B cell (primary cell): ENCODE data around the gene REPS2. TPM values are rescaled to one million over a fixed set of nuclear protein-coding genes. Genes with fewer than 3 reads are reported as not detected.

Source experiments
- ATAC-seq: fragments of 200-7000 bp; cut with Tn5 transposase; one replicate; pipeline ENCODE4 v1.10.0; 2021; ENCODE audit warnings: low read depth, mild to moderate bottlenecking, moderate number of reproducible peaks, moderate library complexity
- CTCF ChIA-PET: fragments of 350-600 bp; sonication (Branson Sonifier 250); formaldehyde crosslinking; loops from one replicate; lab custom pipeline; 2021; ENCODE audit warnings: antibody characterized with exemption, inconsistent platforms; lab: Charles Lee
- POLR2A ChIA-PET: fragments of 350-600 bp; sonication (Branson Sonifier 250); formaldehyde crosslinking; loops from one replicate; lab custom pipeline; 2021; ENCODE audit warnings: antibody characterized with exemption; lab: Charles Lee
- DNase-seq: peaks from one replicate; pipeline ENCODE4 v3.0.0; 2013
- H2AFZ ChIP-seq: 2 replicates; pipeline ENCODE4 v1.6.1; 2012; ENCODE audit warnings: mild to moderate bottlenecking, low read depth, low read length; ENCODE audit not compliant: insufficient read depth, poor library complexity, severe bottlenecking
- H3K27ac ChIP-seq, 2 donors: 1 replicate in 1 of 2; 2 replicates in 1 of 2; pipeline ENCODE4 v1.5.1; 2012 to 2013; ENCODE audit warnings: low read length in 2 of 2, mild to moderate bottlenecking in 2 of 2, moderate library complexity in 1 of 2
- H3K27me3 ChIP-seq, 4 experiments: fragments of 200-600 bp in 1 of 4; sonication (generic) in 1 of 4; replicated peaks in 1 of 4; 1 replicate in 2 of 4; 2 replicates in 2 of 4; pipeline versions ENCODE4 v1.6.1 to v1.7.0; 2013 to 2016; ENCODE audit warnings: low read length in 3 of 4, mild to moderate bottlenecking in 2 of 4, mixed read lengths in 1 of 4, moderate library complexity in 1 of 4; ENCODE audit not compliant: insufficient read depth in 4 of 4, control insufficient read depth in 3 of 4; ENCODE audit errors: control extremely low read depth in 1 of 4
- H3K36me3 ChIP-seq, 2 experiments: replicated peaks in 1 of 2; 1 replicate in 1 of 2; 2 replicates in 1 of 2; pipeline versions ENCODE4 v1.6.1 to v1.7.1; 2013; ENCODE audit warnings: low read length in 1 of 2; ENCODE audit not compliant: insufficient read depth in 2 of 2, control insufficient read depth in 1 of 2; ENCODE audit errors: control extremely low read depth in 1 of 2, extremely low read depth in 1 of 2
- H3K4me1 ChIP-seq, 2 donors: fragments of 200-600 bp in 1 of 2; sonication (generic) in 1 of 2; 1 replicate in 1 of 2; 2 replicates in 1 of 2; pipeline versions ENCODE4 v1.5.1 to v1.6.1; 2013 to 2017; ENCODE audit warnings: low read length in 2 of 2; ENCODE audit not compliant: control insufficient read depth in 2 of 2, insufficient read depth in 2 of 2
- H3K4me2 ChIP-seq: replicated peaks from 2 replicates; pipeline ENCODE3; 2012; ENCODE audit warnings: mild to moderate bottlenecking, low read depth, low read length; ENCODE audit not compliant: poor library complexity, severe bottlenecking
- H3K4me3 ChIP-seq, 5 experiments: fragments of 200-600 bp in 1 of 5; sonication (generic) in 1 of 5; 1 replicate in 3 of 5; 2 replicates in 2 of 5; pipeline versions ENCODE4 v1.5.1 to v1.7.0; 2011 to 2016; ENCODE audit warnings: low read length in 4 of 5, mild to moderate bottlenecking in 4 of 5, low read depth in 2 of 5, control low read depth in 1 of 5, moderate library complexity in 1 of 5; ENCODE audit not compliant: insufficient read depth in 1 of 5; ENCODE audit errors: control extremely low read depth in 1 of 5, extremely low read depth in 1 of 5
- H3K79me2 ChIP-seq: fragments of 200-600 bp; sonication (generic); one replicate; pipeline ENCODE4 v1.6.0; 2016; ENCODE audit warnings: low read length; ENCODE audit not compliant: control insufficient read depth, insufficient read depth
- H3K9ac ChIP-seq: fragments of 200-600 bp; sonication (generic); 2 replicates; pipeline ENCODE4 v1.6.1; 2017; ENCODE audit warnings: mild to moderate bottlenecking, low read length, moderate library complexity
- H3K9me3 ChIP-seq, 3 donors: one replicate each; pipeline versions ENCODE4 v1.6.1 to v1.7.1; 2013; ENCODE audit warnings: low read length in 2 of 3; ENCODE audit not compliant: control insufficient read depth in 2 of 3, insufficient read depth in 1 of 3; ENCODE audit errors: control extremely low read depth in 1 of 3
- H4K20me1 ChIP-seq: 2 replicates; pipeline ENCODE4 v1.6.0; 2012; ENCODE audit warnings: mild to moderate bottlenecking, low read length; ENCODE audit not compliant: insufficient read depth, control insufficient read depth, poor library complexity, severe bottlenecking
- H3K27ac Mint-ChIP-seq: one replicate; pipeline ENCODE4 v1.8.0; 2021; ENCODE audit warnings: mixed read lengths
- H3K27me3 Mint-ChIP-seq: one replicate; pipeline ENCODE4 v1.8.0; 2021; ENCODE audit warnings: mixed read lengths
- H3K4me1 Mint-ChIP-seq: one replicate; pipeline ENCODE4 v1.8.0; 2021; ENCODE audit warnings: mixed read lengths
- H3K4me3 Mint-ChIP-seq: one replicate; pipeline ENCODE4 v1.8.0; 2021; ENCODE audit warnings: mixed read lengths
- H3K9me3 Mint-ChIP-seq: one replicate; pipeline ENCODE4 v1.8.0; 2022; ENCODE audit warnings: mixed read lengths; ENCODE audit not compliant: insufficient read depth
- CTCF ChIP-seq: fragments of 200-600 bp; IDR thresholded peaks from one replicate; pipeline ENCODE4 v1.8.0; 2022; ENCODE audit warnings: antibody characterized with exemption, mild to moderate bottlenecking
- EZH2 ChIP-seq: IDR thresholded peaks from 2 replicates; pipeline ENCODE4 v1.6.1; 2012; ENCODE audit warnings: borderline replicate concordance, low read depth, mild to moderate bottlenecking, moderate library complexity, low read length; ENCODE audit not compliant: insufficient read depth, poor library complexity, severe bottlenecking
- WGBS: methylation state at CpG from one replicate; pipeline ENCODE4 v1.1.5; 2013; ENCODE audit warnings: missing lambda C conversion rate; ENCODE audit not compliant: insufficient coverage; 5-methylcytosine and 5-hydroxymethylcytosine counted together
- intact Hi-C: fragments of 100-400 bp; cut with micrococcal nuclease; formaldehyde crosslinking; loops from one replicate; pipeline ENCODE4 v1.10.0; 2022
- polyA plus RNA-seq: library from polyadenylated mRNA; depleted of rRNA; stranded (reverse); fragments of >200 nt; gene quantifications from 2 replicates; pipeline ENCODE4 v1.2.3, GENCODE V29; 2012
- total RNA-seq, 2 donors: library from RNA; stranded (reverse); fragments of 120-200 nt in 1 of 2; gene quantifications; 1 replicate in 1 of 2; 2 replicates in 1 of 2; pipeline versions ENCODE4 v1.2.3 to v1.2.4, GENCODE V29; 2013 to 2022

The REPS2 gene
- total and polyA plus RNA-seq, 2 donors (not counting 1 experiment from before 2014, with no cell fraction given) = 1.1 to 4.9 TPM

GRCh38 chrX:17164941-17165340 lies 218.5 kb downstream of the REPS2 start:
- Mint-ChIP-seq H3K27me3 (no peaks in the 10 kb centered on the region), H3K27ac (no peak overlapping the region), H3K9me3 (peaks cover 15% of the 10 kb centered on the region), H3K4me1 (no peaks in the 10 kb centered on the region), H3K4me3 (no peak overlapping the region)
- H3K36me3 ChIP-seq = no peaks in the 10 kb centered on the region
- no peak overlapping the region for H3K9ac ChIP-seq
- H3K9me3 ChIP-seq = peaks cover 0 to 7% (median 0%) of the 10 kb centered on the region in 3 donors
- no peak overlapping the region for H3K27ac ChIP-seq
- DNase-seq (no peak), ATAC-seq (no peak)
- WGBS = 100% methylated on average over 1 of the region's 1 CpG
- H3K4me1 ChIP-seq = no peaks in the 10 kb centered on the region
- no peaks in the 10 kb centered on the region for H4K20me1 ChIP-seq
- POLR2A ChIA-PET = no interaction called here
- no peaks in the 10 kb centered on the region for H3K27me3 ChIP-seq
- no peak for TF ChIP-seq CTCF
- no peak for TF ChIP-seq EZH2
- H3K4me3 ChIP-seq = no peak overlapping the region
- H2AFZ ChIP-seq = no peak overlapping the region
- no peaks in the 10 kb centered on the region for H3K79me2 ChIP-seq
- CTCF ChIA-PET = no interaction called here
- intact Hi-C loops = no loop called here
- H3K4me2 ChIP-seq = no peak overlapping the region

GRCh38 chrX:17167915-17168314 lies 221.5 kb downstream of the REPS2 start:
- H3K4me1 Mint-ChIP-seq = no peaks in the 10 kb centered on the region
- peaks cover 8% of the 10 kb centered on the region for H3K9me3 Mint-ChIP-seq
- Histone ChIP-seq H3K27ac (no peak overlapping the region), H3K4me3 (no peak overlapping the region), H3K9me3 (peaks cover 0 to 4% (median 3%) of the 10 kb centered on the region in 3 donors), H3K4me2 (no peak overlapping the region), H4K20me1 (no peaks in the 10 kb centered on the region), H3K9ac (no peak overlapping the region), H2AFZ (no peak overlapping the region), H3K36me3 (no peaks in the 10 kb centered on the region), H3K27me3 (no peaks in the 10 kb centered on the region), H3K4me1 (no peaks in the 10 kb centered on the region), H3K79me2 (no peaks in the 10 kb centered on the region)
- POLR2A ChIA-PET = no interaction called here
- H3K27ac Mint-ChIP-seq = no peak overlapping the region
- intact Hi-C loops = no loop called here
- whole genome bisulfite sequencing = no CpG with 5 or more reads among the region's 2 CpGs
- CTCF ChIA-PET = no interaction called here
- ATAC-seq (no peak), DNase-seq (no peak)
- no peaks in the 10 kb centered on the region for H3K27me3 Mint-ChIP-seq
- TF ChIP-seq CTCF (no peak), EZH2 (no peak)
- H3K4me3 Mint-ChIP-seq = no peak overlapping the region
